Measurements from ENCODE around the gene MB.

The MB gene

GRCh38 chr22:35648066-35649025 is 31.2 kb upstream of the MB start, which contains the start of gene APOL6:
Gene APOL6, plus strand, starts transcription at chr22:35648446. Its CDS starts 7,980 bp downstream, at chr22:35656426.
- H3K27me3 Mint-ChIP-seq (ENCODE audit: low read depth): no peaks in the 10 kb centered on the region
- H3K27ac Mint-ChIP-seq: peak within 1 kb of the TSS; percentile 100
- peaks cover 4% of the 10 kb centered on the region for H3K9me3 Mint-ChIP-seq
- H3K4me3 Mint-ChIP-seq: peak within 1 kb of the TSS; percentile 100
- H3K36me3 Mint-ChIP-seq (ENCODE audit: low read depth): peaks cover 36% of the 10 kb centered on the region
- peaks cover 28% of the 10 kb centered on the region for H3K4me1 Mint-ChIP-seq (ENCODE audit: low read depth)

- no peaks in the 10 kb centered on the region for H3K9me3 Mint-ChIP-seq
- no peaks in the 10 kb centered on the region for H3K27me3 Mint-ChIP-seq (ENCODE audit: low read depth)
- peaks cover 19% of the 10 kb centered on the region for H3K36me3 Mint-ChIP-seq (ENCODE audit: low read depth)
- peaks cover 21% of the 10 kb centered on the region for H3K4me1 Mint-ChIP-seq (ENCODE audit: low read depth)
- H3K4me3 Mint-ChIP-seq: no peak overlapping the region
- no peak overlapping the region for H3K27ac Mint-ChIP-seq
These were observed 28.5 kb upstream of the MB start for GRCh38 chr22:35645646-35646045.

GRCh38 chr22:35643991-35644390 is 26.9 kb upstream of the MB start:
- Mint-ChIP-seq H3K27me3 (ENCODE audit: low read depth) (no peaks in the 10 kb centered on the region), H3K4me1 (ENCODE audit: low read depth) (peaks cover 12% of the 10 kb centered on the region), H3K9me3 (no peaks in the 10 kb centered on the region), H3K4me3 (no peak overlapping the region), H3K27ac (no peak overlapping the region), H3K36me3 (ENCODE audit: low read depth) (peaks cover 6% of the 10 kb centered on the region)

- Mint-ChIP-seq H3K36me3 (ENCODE audit: low read depth) (no peaks in the 10 kb centered on the region), H3K27ac (no peak overlapping the region), H3K4me1 (ENCODE audit: low read depth) (peaks cover 10% of the 10 kb centered on the region), H3K4me3 (no peak overlapping the region), H3K9me3 (no peaks in the 10 kb centered on the region), H3K27me3 (ENCODE audit: low read depth) (no peaks in the 10 kb centered on the region)
These were observed 25.2 kb upstream of the MB start for GRCh38 chr22:35642305-35642741.

GRCh38 chr22:35641494-35642120 is 24.5 kb upstream of the MB start:
- no peaks in the 10 kb centered on the region for H3K36me3 Mint-ChIP-seq (ENCODE audit: low read depth)
- peaks cover 5% of the 10 kb centered on the region for H3K4me1 Mint-ChIP-seq (ENCODE audit: low read depth)
- H3K27ac Mint-ChIP-seq: no peak overlapping the region
- H3K27me3 Mint-ChIP-seq (ENCODE audit: low read depth): peaks cover 4% of the 10 kb centered on the region
- no peak overlapping the region for H3K4me3 Mint-ChIP-seq
- no peaks in the 10 kb centered on the region for H3K9me3 Mint-ChIP-seq

- Mint-ChIP-seq H3K4me3 (no peak overlapping the region), H3K27ac (no peak overlapping the region), H3K9me3 (no peaks in the 10 kb centered on the region), H3K27me3 (ENCODE audit: low read depth) (peaks cover 9% of the 10 kb centered on the region), H3K4me1 (ENCODE audit: low read depth) (peaks cover 11% of the 10 kb centered on the region), H3K36me3 (ENCODE audit: low read depth) (no peaks in the 10 kb centered on the region)
These were observed 21.3 kb upstream of the MB start for GRCh38 chr22:35638410-35638809.

- Mint-ChIP-seq H3K9me3 (no peaks in the 10 kb centered on the region), H3K36me3 (ENCODE audit: low read depth) (no peaks in the 10 kb centered on the region), H3K4me1 (ENCODE audit: low read depth) (peaks cover 15% of the 10 kb centered on the region), H3K4me3 (no peak overlapping the region), H3K27ac (no peak overlapping the region), H3K27me3 (ENCODE audit: low read depth) (peaks cover 9% of the 10 kb centered on the region)
These were observed 20.9 kb upstream of the MB start for GRCh38 chr22:35638001-35638400.

GRCh38 chr22:35637254-35637653 is 20.1 kb upstream of the MB start:
- peaks cover 9% of the 10 kb centered on the region for H3K27me3 Mint-ChIP-seq (ENCODE audit: low read depth)
- H3K36me3 Mint-ChIP-seq (ENCODE audit: low read depth): no peaks in the 10 kb centered on the region
- H3K4me3 Mint-ChIP-seq: no peak overlapping the region
- H3K4me1 Mint-ChIP-seq (ENCODE audit: low read depth): peaks cover 16% of the 10 kb centered on the region
- H3K27ac Mint-ChIP-seq: no peak overlapping the region
- no peaks in the 10 kb centered on the region for H3K9me3 Mint-ChIP-seq

GRCh38 chr22:35634943-35635540 is 17.9 kb upstream of the MB start:
- Mint-ChIP-seq H3K9me3 (no peaks in the 10 kb centered on the region), H3K36me3 (ENCODE audit: low read depth) (no peaks in the 10 kb centered on the region), H3K27me3 (ENCODE audit: low read depth) (peaks cover 9% of the 10 kb centered on the region), H3K27ac (no peak overlapping the region), H3K4me1 (ENCODE audit: low read depth) (peaks cover 19% of the 10 kb centered on the region), H3K4me3 (no peak overlapping the region)

- peaks cover 27% of the 10 kb centered on the region for H3K4me1 Mint-ChIP-seq (ENCODE audit: low read depth)
- peaks cover 9% of the 10 kb centered on the region for H3K27me3 Mint-ChIP-seq (ENCODE audit: low read depth)
- H3K36me3 Mint-ChIP-seq (ENCODE audit: low read depth): no peaks in the 10 kb centered on the region
- H3K9me3 Mint-ChIP-seq: peaks cover 3% of the 10 kb centered on the region
- no peak overlapping the region for H3K4me3 Mint-ChIP-seq
- no peak overlapping the region for H3K27ac Mint-ChIP-seq
These were observed 16.9 kb upstream of the MB start for GRCh38 chr22:35634015-35634414.

- H3K27me3 Mint-ChIP-seq (ENCODE audit: low read depth): peaks cover 9% of the 10 kb centered on the region
- H3K4me1 Mint-ChIP-seq (ENCODE audit: low read depth): peaks cover 27% of the 10 kb centered on the region
- H3K36me3 Mint-ChIP-seq (ENCODE audit: low read depth): no peaks in the 10 kb centered on the region
- H3K27ac Mint-ChIP-seq: no peak overlapping the region
- peaks cover 4% of the 10 kb centered on the region for H3K9me3 Mint-ChIP-seq
- H3K4me3 Mint-ChIP-seq: no peak overlapping the region
These were observed 16.4 kb upstream of the MB start for GRCh38 chr22:35633520-35633919.

GRCh38 chr22:35632935-35633334 is 15.8 kb upstream of the MB start:
- Mint-ChIP-seq H3K9me3 (peaks cover 7% of the 10 kb centered on the region), H3K36me3 (ENCODE audit: low read depth) (no peaks in the 10 kb centered on the region), H3K4me3 (no peak overlapping the region), H3K4me1 (ENCODE audit: low read depth) (peaks cover 30% of the 10 kb centered on the region), H3K27ac (no peak overlapping the region), H3K27me3 (ENCODE audit: low read depth) (peaks cover 9% of the 10 kb centered on the region)

GRCh38 chr22:35631597-35631996 is 14.5 kb upstream of the MB start:
- Mint-ChIP-seq H3K4me1 (ENCODE audit: low read depth) (peaks cover 35% of the 10 kb centered on the region), H3K9me3 (peaks cover 7% of the 10 kb centered on the region), H3K27ac (no peak overlapping the region), H3K27me3 (ENCODE audit: low read depth) (peaks cover 5% of the 10 kb centered on the region), H3K36me3 (ENCODE audit: low read depth) (no peaks in the 10 kb centered on the region), H3K4me3 (no peak overlapping the region)

- peaks cover 35% of the 10 kb centered on the region for H3K4me1 Mint-ChIP-seq (ENCODE audit: low read depth)
These were observed 13.8 kb upstream of the MB start for GRCh38 chr22:35630891-35631290.

More at GRCh38 chr22:35630891-35631290, 13.8 kb upstream of the MB start:
- H3K4me3 Mint-ChIP-seq: no peak overlapping the region
- H3K9me3 Mint-ChIP-seq: peaks cover 7% of the 10 kb centered on the region
- no peak overlapping the region for H3K27ac Mint-ChIP-seq
- H3K27me3 Mint-ChIP-seq (ENCODE audit: low read depth): peaks cover 5% of the 10 kb centered on the region
- no peaks in the 10 kb centered on the region for H3K36me3 Mint-ChIP-seq (ENCODE audit: low read depth)
